ENCODE data around the gene EOLA2.
A peak's percentile ranks its signal among the peaks of the same experiment; 100 is the strongest.
"Not testable (repeated sequence)": the region's sequence is repeated elsewhere in the genome, so short reads cannot be mapped to it uniquely, and the experiment has no call there.

EOLA2 gene

GRCh38 chrX:149938427-149938880 lies at the start of gene EOLA2:
TSS of gene EOLA2 (minus strand) at chrX:149938491. CDS start at chrX:149933874, 4,617 bp downstream.
- DNase-seq (ENCODE audit: low read depth in 3 of 3): peak; percentile 76 to 88 (median 76)

- no peak for DNase-seq (ENCODE audit: low read depth in 3 of 3)
Observed at GRCh38 chrX:149987613-149988012, 49.3 kb upstream of the EOLA2 start.

GRCh38 chrX:149984411-149984810 lies 46.1 kb upstream of the EOLA2 start:
- no peak for DNase-seq (ENCODE audit: low read depth in 3 of 3)

- no peak for DNase-seq (ENCODE audit: low read depth in 3 of 3)
Observed at GRCh38 chrX:149982310-149982709, 44.0 kb upstream of the EOLA2 start.

GRCh38 chrX:149979126-149979644 lies 40.9 kb upstream of the EOLA2 start:
- no peak for DNase-seq (ENCODE audit: low read depth in 3 of 3)

GRCh38 chrX:149962859-149963757 lies 24.8 kb upstream of the EOLA2 start:
- DNase-seq (ENCODE audit: low read depth in 3 of 3): peak in 1 of 3 donors; percentile 8

GRCh38 chrX:149962010-149962409 lies 23.7 kb upstream of the EOLA2 start:
- no peak for DNase-seq (ENCODE audit: low read depth in 3 of 3)

- no peak for DNase-seq (ENCODE audit: low read depth in 3 of 3)
Observed at GRCh38 chrX:149961572-149961971, 23.3 kb upstream of the EOLA2 start.

GRCh38 chrX:149950681-149951080 lies 12.4 kb upstream of the EOLA2 start:
- no peak for DNase-seq (ENCODE audit: low read depth in 3 of 3)

GRCh38 chrX:149949743-149950436 lies 11.6 kb upstream of the EOLA2 start:
- no peak for DNase-seq (ENCODE audit: low read depth in 3 of 3)

GRCh38 chrX:149948016-149948415 lies 9.7 kb upstream of the EOLA2 start:
- no peak for DNase-seq (ENCODE audit: low read depth in 3 of 3)

GRCh38 chrX:149946932-149947331 lies 8.6 kb upstream of the EOLA2 start:
- DNase-seq (ENCODE audit: low read depth in 3 of 3): not testable (repeated sequence)

- not testable (repeated sequence) for DNase-seq (ENCODE audit: low read depth in 3 of 3)
Observed at GRCh38 chrX:149945820-149946219, 7.5 kb upstream of the EOLA2 start.

- not testable (repeated sequence) for DNase-seq (ENCODE audit: low read depth in 3 of 3)
Observed at GRCh38 chrX:149945087-149945670, 6.9 kb upstream of the EOLA2 start.

- DNase-seq (ENCODE audit: low read depth in 3 of 3): not testable (repeated sequence)
Observed at GRCh38 chrX:149940674-149941024, 2.4 kb upstream of the EOLA2 start.

- DNase-seq (ENCODE audit: low read depth in 3 of 3): peak; percentile 71 to 88 (median 80)
Observed at GRCh38 chrX:149939905-149940673, 1.8 kb upstream of the EOLA2 start.

GRCh38 chrX:149939655-149939904 lies 1.3 kb upstream of the EOLA2 start:
- DNase-seq (ENCODE audit: low read depth in 3 of 3): no peak

- peak; percentile 78 to 87 (median 86) for DNase-seq (ENCODE audit: low read depth in 3 of 3)
Observed at GRCh38 chrX:149938881-149939654, 777 bp upstream of the EOLA2 start.

- DNase-seq (ENCODE audit: low read depth in 3 of 3): no peak
Observed at GRCh38 chrX:149937871-149938426, 342 bp downstream of the EOLA2 start.

GRCh38 chrX:149937328-149937727 lies 963 bp downstream of the EOLA2 start:
- DNase-seq (ENCODE audit: low read depth in 3 of 3): not testable (repeated sequence)

GRCh38 chrX:149933547-149933946 lies 4.7 kb downstream of the EOLA2 start:
- DNase-seq (ENCODE audit: low read depth in 3 of 3): not testable (repeated sequence)
